ENCODE data around the gene PET100.

- TF ChIP-seq POLR2AphosphoS5 (IDR thresholded peaks at IDR 0.05; ENCODE audit: low read depth, low read length) (no peak), RAD21 (IDR thresholded peaks at IDR 0.05; ENCODE audit: low read depth) (no peak)
Observed at GRCh38 chr19:7625763-7626372, 3.7 kb upstream of the PET100 start.
